Activated T-cell treated with anti-CD3 and anti-CD28 coated beads for 24 hours (primary cell): Measurements from ENCODE around the gene DNASE1L2.
"Not testable (repeated sequence)": the region's sequence is repeated elsewhere in the genome, so short reads cannot be mapped to it uniquely, and the experiment has no call there.

Source experiments
- DNase-seq: peaks from one replicate; pipeline ENCODE4 v3.0.0-alpha.2; 2020; ENCODE audit warnings: low read depth

DNASE1L2 gene

DNA sequence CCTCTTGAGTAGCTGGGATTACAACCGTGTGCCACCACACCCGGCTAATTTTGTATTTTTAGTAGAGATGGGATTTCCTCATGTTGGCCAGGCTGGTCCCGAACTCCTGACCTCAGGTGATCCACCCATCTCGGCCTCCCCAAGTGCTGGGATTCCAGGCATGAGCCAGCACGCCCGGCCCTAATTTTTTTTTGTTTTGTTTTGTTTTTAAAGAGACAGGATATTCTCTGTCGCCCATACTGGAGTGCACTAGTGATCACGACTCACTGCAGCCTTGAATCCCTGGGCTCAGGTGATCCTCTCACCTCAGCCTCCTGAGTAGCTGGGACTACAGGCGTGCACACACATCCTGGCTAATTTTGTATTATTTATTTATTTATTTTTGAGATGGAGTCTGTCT, 4.1 kb downstream of the DNASE1L2 start:
- DNase-seq, result not testable (repeated sequence)

DNA sequence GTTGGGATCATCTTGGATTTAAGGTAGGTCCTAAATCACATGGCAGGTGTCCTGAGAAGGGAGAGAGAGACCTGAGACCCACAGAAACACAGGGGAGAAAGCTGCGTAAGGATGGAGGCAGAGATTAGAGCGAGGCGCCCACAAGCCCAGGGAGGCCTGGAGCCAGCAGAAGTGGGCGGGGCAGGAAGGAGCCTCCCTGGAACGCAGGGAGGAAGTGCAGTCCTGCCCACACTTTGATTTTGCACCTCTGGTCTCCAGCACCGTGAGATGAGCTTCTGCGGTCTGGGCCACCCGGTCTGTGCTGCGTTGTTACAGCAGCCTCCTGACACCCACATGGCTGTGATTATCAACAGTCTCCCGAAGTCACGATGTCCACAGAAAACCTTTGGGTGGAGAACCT, 6.4 kb downstream of the DNASE1L2 start:
- no peak for DNase-seq

DNA sequence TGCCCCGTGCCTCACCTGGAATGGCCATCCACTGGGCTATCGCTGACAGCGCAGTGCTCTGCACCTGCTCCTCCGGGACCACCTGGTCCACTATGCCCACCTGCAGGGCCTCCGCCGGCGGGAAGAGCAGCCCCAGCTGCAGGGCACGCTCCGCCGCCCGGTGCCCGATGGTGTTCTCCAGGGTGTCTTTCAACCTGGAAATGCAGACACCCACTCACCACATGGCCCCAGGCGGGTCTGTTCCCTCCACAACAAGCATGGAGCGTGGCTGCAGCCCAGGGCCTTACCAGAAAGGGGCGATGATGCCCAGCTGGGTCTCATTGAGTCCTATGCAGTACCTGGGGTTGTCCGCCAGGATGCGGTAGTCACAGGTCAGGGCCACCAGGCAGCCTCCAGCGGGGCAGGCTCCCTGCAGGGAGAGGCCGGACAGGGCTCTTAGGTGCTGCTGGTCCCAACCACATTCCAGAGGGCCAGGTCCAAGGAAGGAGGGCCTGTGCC, 6.8 kb downstream of the DNASE1L2 start:
- DNase-seq, result no peak

DNA sequence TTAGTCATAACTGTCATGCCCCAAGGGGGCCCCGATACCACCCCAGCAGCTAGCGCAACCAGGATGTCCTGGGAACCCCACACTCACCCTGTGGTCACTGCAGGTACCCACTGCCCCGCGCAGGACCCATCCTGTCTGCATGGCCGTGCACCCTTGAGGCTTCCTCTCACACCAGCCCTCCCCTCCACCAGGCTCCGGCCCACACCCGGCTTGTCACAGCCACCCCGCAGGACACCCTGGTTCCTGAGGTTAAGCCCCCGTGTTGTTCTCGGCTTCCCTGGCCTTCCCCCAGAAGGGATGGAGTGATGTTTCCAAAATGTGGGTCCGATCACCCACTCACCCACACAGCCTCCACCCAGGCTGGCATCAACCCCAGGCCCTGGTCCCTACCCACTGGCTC, 7.5 kb downstream of the DNASE1L2 start:
- no peak for DNase-seq

DNA sequence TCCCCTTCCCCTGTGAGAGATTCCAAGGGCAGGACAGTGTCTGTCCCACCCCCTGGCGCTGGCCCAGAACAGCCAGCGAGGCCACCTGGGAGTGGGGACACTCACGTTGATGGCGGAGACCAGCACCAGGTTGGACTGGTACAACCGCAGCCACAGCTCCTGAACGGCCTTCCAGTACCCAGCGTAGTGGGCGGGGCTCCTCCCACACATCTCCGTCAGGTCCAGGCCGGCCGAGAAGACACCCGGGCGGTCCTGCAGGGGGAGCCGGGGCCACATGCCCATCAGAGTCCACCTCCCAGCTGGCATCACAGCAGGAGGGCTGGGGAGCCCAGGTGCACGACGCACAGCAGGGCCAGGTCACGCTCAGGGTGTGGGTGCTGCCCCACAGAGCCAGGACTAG, 8.1 kb downstream of the DNASE1L2 start:
- DNase-seq, result no peak

DNA sequence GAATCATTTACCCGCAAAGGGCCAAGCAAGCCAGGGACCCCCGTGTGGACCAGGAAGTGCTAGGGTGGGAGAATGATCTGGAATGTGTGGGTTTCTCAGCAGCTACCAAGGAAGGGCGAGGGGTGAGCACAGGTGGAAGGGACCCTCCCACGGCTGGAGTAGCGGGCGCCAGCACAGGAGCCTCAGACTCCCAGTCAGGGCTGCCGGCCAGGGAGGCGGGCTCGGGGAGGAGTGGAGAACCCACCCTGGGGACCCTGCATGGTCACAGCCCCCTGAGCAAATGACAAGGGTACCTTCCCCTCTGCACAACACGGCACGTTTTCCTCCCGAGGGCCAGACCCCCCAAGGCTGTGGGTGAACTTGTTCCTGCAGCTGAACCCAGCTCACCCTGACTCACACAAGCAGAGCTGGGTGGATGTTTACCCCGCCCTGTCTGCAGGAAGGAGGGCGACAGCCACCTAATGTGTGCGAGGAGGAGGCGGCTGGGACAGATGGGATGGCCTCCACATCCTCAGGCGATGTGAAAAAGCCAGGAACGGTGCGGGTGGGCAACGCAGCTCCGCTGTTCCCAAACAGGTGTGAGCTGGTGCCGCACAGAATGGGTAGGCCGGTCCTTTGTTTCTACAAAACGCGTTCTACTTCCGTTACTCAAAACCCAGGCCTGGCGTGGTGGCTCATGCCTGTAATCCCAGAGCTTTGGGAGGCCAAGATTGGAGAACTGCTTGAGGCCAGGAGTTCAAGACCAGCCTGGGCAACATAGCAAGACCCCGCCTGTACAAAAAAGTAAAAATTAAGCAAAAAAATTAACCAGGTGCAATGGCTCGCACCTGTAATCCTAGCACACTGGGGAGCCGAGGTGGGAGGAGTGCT, 8.9 kb downstream of the DNASE1L2 start:
- DNase-seq, result no peak

DNA sequence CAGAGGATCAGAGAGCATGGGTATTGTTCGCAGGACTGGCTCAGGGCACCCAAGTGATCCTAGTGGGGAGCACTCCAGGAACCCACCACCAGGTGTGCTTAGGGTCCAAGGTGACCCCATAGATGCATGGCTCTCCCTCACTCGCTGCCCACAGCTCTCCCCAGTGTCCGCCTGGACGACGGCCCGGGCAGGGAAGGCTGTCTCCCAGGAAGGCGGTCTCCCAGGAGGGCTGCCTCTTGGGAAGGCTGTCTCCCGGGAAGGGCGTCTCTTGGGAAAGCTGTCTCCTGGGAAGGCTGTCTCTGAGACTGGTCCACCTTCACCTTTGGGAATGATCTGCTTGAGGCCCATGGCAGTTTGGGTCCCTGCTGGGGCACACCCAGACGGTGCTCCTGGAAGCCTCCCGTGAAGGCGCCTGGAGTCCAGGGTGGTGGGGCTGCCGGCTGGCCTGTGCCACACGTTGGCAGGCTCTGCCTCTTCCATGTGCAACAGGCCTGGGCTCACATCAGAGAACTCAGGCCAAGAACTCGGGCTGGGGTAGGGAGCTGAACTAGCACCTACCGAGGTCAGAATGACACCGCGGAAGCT, 10.1 kb downstream of the DNASE1L2 start:
- DNase-seq, result no peak

DNA sequence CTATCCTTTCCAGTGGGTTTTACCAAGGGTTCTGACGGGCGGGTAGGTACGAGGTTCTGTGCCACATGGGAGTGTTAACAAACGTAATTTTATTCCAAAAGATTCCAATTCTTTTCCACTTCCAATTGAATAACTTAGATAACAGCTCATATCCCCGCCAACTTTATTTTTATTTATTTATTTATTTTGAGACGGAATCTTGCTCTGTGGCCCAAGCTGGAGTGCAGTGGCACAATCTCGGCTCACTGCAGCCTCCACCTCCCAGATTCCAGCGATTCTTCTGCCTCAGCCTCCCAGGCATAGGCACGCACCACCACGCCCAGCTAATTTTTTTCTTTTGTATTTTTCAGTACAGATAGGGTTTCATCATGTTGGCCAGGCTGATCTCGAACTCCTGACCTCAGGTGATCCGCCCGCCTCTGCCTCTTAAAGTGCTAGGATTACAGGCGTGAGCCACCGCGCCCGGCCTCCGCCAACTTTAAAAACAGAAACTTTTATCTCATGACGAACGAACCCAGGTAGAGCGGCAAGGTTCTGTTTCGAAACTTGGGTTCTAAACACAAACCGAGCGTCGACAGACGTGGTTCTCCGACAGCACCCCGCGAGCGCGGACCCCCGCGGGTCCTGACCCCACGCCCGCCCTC, 14.5 kb downstream of the DNASE1L2 start:
- peak; percentile 28 for DNase-seq

DNA sequence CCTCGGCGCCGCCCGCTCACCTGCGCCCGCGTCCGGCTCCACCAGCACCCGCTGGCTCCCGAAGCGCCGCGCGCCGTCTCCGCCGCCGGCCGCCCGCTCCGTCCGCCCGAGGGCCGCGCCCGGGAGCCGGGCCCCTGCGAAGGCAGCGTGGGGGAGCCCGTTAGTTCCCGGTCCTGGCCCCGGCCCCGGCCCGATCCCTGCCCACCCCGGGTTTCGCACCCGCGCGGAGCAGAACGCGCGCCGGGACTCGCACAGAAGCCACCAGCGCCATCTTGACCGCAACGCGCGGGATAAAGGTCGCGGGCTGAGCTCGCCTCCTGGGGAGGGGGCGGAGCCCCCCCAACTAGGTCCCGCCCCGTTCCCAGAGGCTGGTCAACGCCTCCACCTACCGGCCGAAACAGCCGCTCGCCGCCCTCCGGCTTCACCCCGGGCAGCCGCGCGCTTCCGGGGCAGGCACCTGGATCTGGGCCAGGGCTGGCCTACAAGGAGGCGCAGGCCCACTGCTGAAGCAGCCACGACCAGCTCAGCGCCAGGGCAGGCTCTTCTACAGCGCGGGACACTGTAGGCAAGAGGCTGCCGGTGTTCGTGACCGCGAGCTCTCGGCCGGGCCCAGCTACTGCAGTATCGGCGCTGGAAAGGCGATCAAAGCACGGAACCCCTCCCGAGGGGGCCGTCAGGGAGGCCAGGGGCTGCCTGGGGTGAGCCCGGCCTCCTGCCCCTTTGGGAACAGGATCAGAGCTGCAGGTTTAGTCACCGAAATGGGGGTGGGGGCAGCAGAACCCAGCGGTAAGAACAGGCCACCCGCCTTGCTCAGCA, 15.3 kb downstream of the DNASE1L2 start, which contains the start of gene ECI1:
Gene ECI1, minus strand, starts transcription at position 292 of the 816 bp plus-strand sequence. Its CDS starts 21 bp downstream, at position 271.
- peak; percentile 71 for DNase-seq

DNA sequence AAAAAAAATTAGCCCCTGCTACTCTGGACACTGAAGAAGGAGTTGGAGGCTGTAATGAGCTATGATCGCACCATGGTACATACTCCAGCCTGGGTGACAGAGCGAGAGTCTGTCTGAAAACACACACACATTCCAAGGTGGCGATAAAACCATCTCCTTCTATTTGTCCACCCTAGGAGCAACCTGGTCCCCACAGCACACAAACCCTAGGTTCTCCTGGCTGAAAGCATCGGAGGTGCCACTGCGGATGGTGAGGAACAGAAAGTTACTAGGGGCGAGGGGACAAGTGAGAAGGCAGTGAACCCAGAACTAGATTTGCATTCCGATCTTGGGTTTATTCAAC, 16.5 kb downstream of the DNASE1L2 start:
- DNase-seq, result no peak

DNA sequence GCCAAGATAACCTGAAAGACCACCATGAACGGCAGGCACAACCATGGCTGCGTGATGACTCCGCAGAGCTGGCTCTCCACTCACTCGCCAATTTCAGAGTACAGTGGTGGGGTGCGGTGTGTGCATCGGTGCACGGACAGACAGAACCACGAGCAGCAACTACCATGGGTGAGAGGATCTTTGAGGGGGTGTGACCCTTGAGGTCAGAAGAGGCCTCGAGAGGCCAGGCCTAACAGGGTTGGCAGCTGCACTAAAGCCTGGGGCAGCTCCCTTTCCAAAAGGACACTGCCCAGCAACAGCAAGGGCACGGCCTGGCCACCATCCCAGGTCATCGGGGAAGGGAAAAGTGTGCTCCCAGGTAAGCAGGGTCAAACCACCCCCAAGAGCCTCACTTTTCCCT, 17.0 kb downstream of the DNASE1L2 start:
- no peak for DNase-seq

DNA sequence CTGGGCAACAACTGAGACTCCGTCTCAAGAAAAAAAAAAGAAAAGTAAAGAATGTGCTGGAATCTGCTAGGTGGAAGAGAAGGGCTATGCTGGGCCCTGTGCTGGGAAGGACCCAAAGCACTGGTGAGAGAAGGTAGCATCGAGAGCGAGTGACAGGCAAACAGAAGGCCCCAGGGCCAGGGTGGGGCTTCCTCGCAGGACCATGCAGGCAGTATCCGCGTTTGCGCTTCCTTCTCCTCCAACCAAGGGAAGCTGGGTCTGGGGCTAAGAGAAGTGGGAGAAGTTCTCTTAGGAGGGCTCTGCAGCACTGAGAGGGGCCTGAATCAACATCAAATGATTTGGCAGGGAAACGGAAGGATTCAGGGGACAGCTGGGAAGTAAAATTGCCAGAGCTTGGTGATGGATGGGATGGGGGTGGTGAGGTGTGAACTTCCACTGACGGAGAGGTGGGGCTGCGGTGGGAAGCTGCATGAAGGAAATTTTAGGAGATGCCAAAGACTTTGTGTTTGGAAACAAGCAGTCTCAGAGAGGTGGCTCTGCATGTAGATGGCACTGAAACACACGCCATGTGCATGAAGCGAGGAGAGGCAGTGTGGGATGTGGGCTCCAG, 20.4 kb downstream of the DNASE1L2 start:
- DNase-seq, result no peak

DNA sequence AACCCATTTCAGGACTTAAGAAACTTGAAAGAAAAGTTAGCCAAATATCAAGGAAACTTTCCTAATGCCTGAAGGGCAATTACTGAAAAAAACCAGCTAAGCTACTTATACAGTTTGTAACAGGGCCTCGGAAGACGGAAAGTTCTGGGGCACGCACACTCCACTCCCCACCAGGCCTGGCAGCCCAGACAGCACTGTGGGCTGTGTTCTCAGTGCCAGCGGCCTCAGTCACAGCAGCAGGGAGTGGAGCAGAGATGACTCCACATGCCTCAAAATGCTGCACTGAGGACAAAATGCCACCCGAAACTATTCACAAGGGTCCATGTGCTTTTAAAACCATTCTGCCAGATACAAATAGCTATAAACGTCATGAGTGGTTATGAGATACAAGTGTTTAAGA, 21.5 kb downstream of the DNASE1L2 start:
- no peak for DNase-seq

DNA sequence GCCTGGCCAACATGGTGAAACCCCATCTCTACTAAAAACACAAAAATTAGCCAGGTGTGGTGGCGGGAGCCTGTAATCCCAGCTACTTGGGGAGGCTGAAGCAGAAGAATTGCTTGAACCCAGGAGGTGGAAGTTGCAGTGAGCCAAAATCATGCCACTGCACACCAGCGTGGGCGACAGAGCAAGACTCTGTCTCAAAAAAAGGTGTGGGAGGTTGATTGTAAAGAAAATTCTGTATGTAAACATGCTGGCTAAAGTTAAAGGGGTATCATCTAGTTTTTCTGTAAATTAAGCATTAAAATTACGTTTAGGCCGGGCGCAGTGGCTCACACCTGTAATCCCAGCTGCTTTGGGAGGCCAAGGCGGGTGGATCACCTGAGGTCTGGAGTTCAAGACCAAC, 22.3 kb downstream of the DNASE1L2 start:
- not testable (repeated sequence) for DNase-seq

DNA sequence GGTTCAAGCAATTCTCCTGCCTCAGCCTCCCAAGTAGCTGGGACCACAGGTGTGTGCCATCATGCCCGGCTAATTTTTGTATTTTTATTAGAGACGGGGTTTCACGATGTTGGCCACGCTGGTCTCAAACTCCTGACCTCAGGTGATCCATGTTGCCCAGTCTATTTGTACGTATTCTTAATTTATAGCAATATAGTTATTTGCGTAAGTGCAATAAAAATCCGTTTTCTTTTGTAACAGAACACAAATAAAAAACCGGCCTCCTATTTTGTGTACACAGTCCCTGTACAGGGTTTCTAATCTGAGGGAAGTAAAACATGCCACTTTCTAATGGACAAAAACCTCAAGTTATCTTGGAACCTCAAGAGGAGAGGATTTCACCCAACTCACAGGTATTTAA, 24.0 kb downstream of the DNASE1L2 start:
- DNase-seq, result no peak

DNA sequence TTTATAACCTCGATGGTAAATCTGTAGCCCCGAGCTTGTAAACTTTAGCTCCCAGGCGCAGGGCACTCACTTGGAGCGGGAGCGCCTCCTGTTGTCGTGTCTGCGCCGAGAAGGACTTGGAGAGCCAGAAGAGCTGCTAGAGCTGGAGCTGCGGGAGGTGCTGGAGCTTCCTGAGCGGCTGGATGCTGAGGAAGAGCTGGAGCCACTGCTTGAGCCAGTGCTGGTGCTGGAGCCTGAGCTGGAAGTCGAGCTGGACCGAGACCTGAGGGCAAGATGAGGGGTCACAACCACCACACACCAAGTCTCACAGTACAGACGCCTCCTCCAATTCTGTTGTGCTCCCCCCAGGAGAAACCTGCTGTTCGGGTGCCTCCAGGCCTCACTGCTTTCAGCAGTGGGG, 26.8 kb downstream of the DNASE1L2 start:
- DNase-seq, result not testable (repeated sequence)

DNA sequence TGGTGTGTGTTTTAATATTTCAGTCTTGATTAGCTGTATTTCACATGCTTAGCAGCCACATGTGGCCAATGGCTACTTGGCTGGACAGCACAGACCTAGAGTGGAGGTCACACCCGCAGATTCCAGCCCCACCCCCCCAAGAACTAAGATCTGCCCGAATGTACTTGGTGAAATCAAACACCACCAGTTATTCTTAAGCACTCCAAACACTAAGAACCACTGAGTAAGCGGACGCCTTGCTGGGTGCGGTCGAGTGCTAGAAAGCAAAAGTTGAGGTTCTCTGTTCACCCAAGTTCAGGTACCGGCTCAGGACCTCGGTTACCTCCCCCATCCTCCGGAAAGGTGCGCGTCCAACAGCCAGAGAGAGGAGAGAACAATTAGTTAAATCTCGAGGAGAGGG, 30.6 kb downstream of the DNASE1L2 start:
- peak; percentile 10 for DNase-seq

DNA sequence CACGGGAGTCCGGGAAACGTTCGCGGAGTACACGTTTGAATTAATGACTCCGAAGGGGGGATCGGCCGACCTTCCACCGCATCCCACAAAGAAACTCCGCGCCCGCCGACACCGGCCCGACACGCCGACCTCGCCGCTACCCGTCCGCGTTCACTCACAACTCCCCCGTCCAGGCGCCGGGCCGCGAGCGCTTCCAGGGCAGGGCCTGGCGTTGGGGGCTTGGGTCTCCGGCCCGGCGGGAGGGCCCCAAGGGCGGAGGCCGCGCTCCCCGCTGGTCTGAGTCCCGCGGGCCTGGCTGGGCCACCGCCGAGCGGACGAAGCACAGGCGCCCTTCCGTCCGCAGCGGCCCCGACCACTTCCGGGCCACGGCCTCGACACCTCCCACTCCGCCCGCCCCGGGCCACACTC, 31.3 kb downstream of the DNASE1L2 start:
- peak; percentile 16 for DNase-seq

DNA sequence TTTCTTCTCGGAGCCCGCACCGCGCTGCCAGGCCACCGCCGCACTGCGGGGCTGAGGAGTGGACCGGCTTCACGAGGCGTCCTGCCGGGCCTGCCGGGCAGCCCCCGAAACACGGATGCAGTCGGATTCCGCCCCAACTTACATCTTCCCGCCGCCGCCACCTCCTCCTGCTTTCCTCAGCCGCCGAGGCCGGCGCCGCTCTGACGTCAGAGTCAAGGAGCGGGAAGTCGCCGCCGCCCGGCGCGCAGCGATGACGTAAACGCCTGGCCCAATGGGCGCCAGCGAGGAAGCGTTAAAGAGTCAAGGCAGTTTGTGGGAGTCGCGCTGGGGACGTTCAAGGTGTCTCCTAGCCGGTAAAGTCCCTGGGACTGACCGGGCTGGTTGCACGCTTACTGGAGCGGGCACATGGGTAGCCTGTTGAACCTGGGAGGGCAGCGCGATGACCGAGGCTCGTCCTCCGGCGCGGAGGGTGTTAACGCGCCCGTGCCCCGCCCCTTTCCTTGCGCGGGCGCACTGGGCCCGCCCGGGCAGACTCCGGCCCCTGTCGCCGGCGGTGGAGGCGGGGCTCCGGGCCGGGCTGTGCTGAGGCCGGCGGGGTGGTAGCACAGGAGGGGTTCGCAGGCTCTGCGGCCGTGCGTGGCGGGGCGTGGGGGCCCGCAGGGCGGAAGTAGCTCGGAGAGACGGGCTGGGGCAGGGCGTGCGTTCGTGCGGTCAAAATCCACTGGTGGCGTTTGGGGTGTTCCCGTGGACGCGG, 31.8 kb downstream of the DNASE1L2 start, which contains the start of gene RNPS1:
Gene RNPS1, minus strand, starts transcription at position 214 of the 754 bp plus-strand sequence. CDS start 3,483 bp downstream, outside the sequence.
- DNase-seq, result peak; percentile 95

DNA sequence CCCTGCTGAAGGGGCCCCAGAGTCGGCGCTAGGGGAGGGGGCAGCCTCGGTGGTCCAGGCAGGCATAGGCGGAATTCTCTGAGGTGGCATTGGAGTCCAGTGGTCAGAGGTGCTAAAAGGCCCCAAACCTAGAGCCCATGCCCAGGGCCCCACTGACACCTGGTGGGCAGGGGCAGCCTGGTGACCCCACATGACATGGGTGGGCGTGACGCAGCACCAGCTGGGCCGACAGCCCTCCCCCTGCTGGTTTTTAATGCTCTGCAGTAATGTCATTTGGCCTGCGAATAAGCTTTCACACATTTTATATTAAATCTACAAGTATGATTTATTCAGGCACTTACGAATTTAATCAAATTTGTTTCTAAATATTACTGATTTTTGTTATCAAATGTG, 33.8 kb downstream of the DNASE1L2 start:
- no peak for DNase-seq
